GM10266 (cell line): Measurements from ENCODE around the gene PWWP2A.

Experiments used
- DNase-seq: peaks from one replicate; pipeline ENCODE4 v3.0.0; 2012; ENCODE audit errors: extremely low spot score
- CTCF ChIP-seq: IDR thresholded peaks from 2 replicates; pipeline ENCODE4 v1.5.1; 2012; ENCODE audit warnings: mild to moderate bottlenecking, low read depth; ENCODE audit not compliant: control insufficient read depth, insufficient read depth; ENCODE audit errors: missing control alignments

Gene PWWP2A

GRCh38 chr5:160057256-160057655, 62.0 kb downstream of the PWWP2A start:
- DNase-seq: no peak
- TF ChIP-seq CTCF: no peak

GRCh38 chr5:160054831-160055230, 64.4 kb downstream of the PWWP2A start:
- TF ChIP-seq CTCF: no peak
- no peak for DNase-seq

GRCh38 chr5:160054047-160054446, 65.2 kb downstream of the PWWP2A start:
- TF ChIP-seq CTCF: no peak
- no peak for DNase-seq

- no peak for TF ChIP-seq CTCF
Measured at GRCh38 chr5:160049099-160049498, 70.2 kb downstream of the PWWP2A start.

GRCh38 chr5:160048131-160048530, 71.1 kb downstream of the PWWP2A start:
- no peak for DNase-seq
- no peak for TF ChIP-seq CTCF

More at GRCh38 chr5:160049099-160049498, 70.2 kb downstream of the PWWP2A start:
- no peak for DNase-seq

GRCh38 chr5:160047423-160047822, 71.8 kb downstream of the PWWP2A start:
- TF ChIP-seq CTCF: no peak
- DNase-seq: no peak

- no peak for TF ChIP-seq CTCF
- no peak for DNase-seq
Measured at GRCh38 chr5:160044967-160045366, 74.3 kb downstream of the PWWP2A start.
